HEK293 (cell line): ENCODE data around the gene ZBTB4.

Source experiments
- CTCF ChIA-PET: fragments of 350-600 bp; formaldehyde crosslinking; extraction: SDS; loops from one replicate; lab custom pipeline; 2021; ENCODE audit warnings: antibody characterized with exemption; lab: Yijun Ruan, JAX
- POLR2A ChIA-PET: fragments of 300-600 bp; formaldehyde crosslinking; extraction: SDS; loops from one replicate; lab custom pipeline; 2020; ENCODE audit warnings: antibody characterized with exemption, inconsistent platforms; lab: Yijun Ruan, JAX
- H3K27ac ChIP-seq: fragments of 200-500 bp; sonication (Bioruptor generic); 2 replicates; pipeline ENCODE4 v1.5.1; 2014; ENCODE audit warnings: low read depth, low read length, control low read depth, inconsistent platforms; ENCODE audit errors: extremely low read depth
- H3K36me3 ChIP-seq, 2 experiments: fragments of 200-500 bp in 1 of 2; sonication (Bioruptor generic) in 1 of 2; 1 replicate in 1 of 2; 2 replicates in 1 of 2; pipeline ENCODE4 v1.5.1; 2014 to 2017; ENCODE audit warnings: inconsistent platforms in 2 of 2, low read length in 2 of 2; ENCODE audit not compliant: control insufficient read depth in 2 of 2, insufficient read depth in 1 of 2
- H3K4me1 ChIP-seq: fragments of 200-500 bp; sonication (Bioruptor generic); 2 replicates; pipeline ENCODE4 v1.5.1; 2014; ENCODE audit warnings: mild to moderate bottlenecking, low read length, inconsistent platforms; ENCODE audit not compliant: control insufficient read depth, insufficient read depth
- H3K4me3 ChIP-seq: 2 replicates; pipeline ENCODE4 v1.5.1; 2011; ENCODE audit warnings: low read depth, mild to moderate bottlenecking, control low read depth, low read length, moderate library complexity
- H3K9me3 ChIP-seq: fragments of 200-500 bp; sonication (Bioruptor generic); 2 replicates; pipeline ENCODE4 v1.5.1; 2014; ENCODE audit warnings: low read depth, low read length, inconsistent platforms; ENCODE audit not compliant: control insufficient read depth, insufficient read depth
- ATF2 ChIP-seq: fragments of 450-650 bp; formaldehyde crosslinking; IDR thresholded peaks from 2 replicates; pipeline ENCODE4 v1.5.1; 2016; ENCODE audit warnings: missing biosample characterization, missing genetic modification characterization, low read depth
- FEZF1 ChIP-seq: fragments of 450-650 bp; formaldehyde crosslinking; IDR thresholded peaks from 2 replicates; pipeline ENCODE4 v1.5.1; 2016; ENCODE audit warnings: missing biosample characterization, missing genetic modification characterization
- GLI4 ChIP-seq: fragments of 450-650 bp; formaldehyde crosslinking; IDR thresholded peaks from 2 replicates; pipeline ENCODE4 v1.5.1; 2016; ENCODE audit warnings: missing biosample characterization, missing genetic modification characterization
- GLIS1 ChIP-seq: fragments of 450-650 bp; formaldehyde crosslinking; IDR thresholded peaks from 2 replicates; pipeline ENCODE4 v1.5.1; 2016; ENCODE audit warnings: missing biosample characterization, missing genetic modification characterization
- IKZF3 ChIP-seq: fragments of 450-650 bp; IDR thresholded peaks from 2 replicates; pipeline ENCODE4 v1.5.0; 2018; ENCODE audit warnings: missing biosample characterization, mild to moderate bottlenecking, missing genetic modification characterization, moderate library complexity
- OSR2 ChIP-seq: fragments of 450-650 bp; formaldehyde crosslinking; IDR thresholded peaks from 2 replicates; pipeline ENCODE4 v1.5.1; 2016; ENCODE audit warnings: missing biosample characterization, missing genetic modification characterization
- PATZ1 ChIP-seq: fragments of 450-650 bp; formaldehyde crosslinking; IDR thresholded peaks from 2 replicates; pipeline ENCODE4 v1.5.1; 2016; ENCODE audit warnings: missing biosample characterization, missing genetic modification characterization
- SCRT2 ChIP-seq: fragments of 450-650 bp; formaldehyde crosslinking; IDR thresholded peaks from 2 replicates; pipeline ENCODE4 v1.5.1; 2016; ENCODE audit warnings: missing biosample characterization, missing genetic modification characterization
- SP7 ChIP-seq: fragments of 450-650 bp; formaldehyde crosslinking; IDR thresholded peaks from 2 replicates; pipeline ENCODE4 v1.5.1; 2016; ENCODE audit warnings: missing biosample characterization, missing genetic modification characterization
- TCF7L2 ChIP-seq: IDR thresholded peaks from 2 replicates; pipeline ENCODE4 v1.6.1; 2011; ENCODE audit warnings: low read depth, mild to moderate bottlenecking, inconsistent platforms, low read length, moderate library complexity, borderline replicate concordance
- ZBTB17 ChIP-seq: fragments of 450-650 bp; formaldehyde crosslinking; IDR thresholded peaks from 2 replicates; pipeline ENCODE4 v1.5.1; 2016; ENCODE audit warnings: missing biosample characterization, missing genetic modification characterization
- ZBTB44 ChIP-seq: fragments of 450-650 bp; IDR thresholded peaks from 2 replicates; pipeline ENCODE4 v1.5.1; 2018; ENCODE audit warnings: missing biosample characterization, mild to moderate bottlenecking, missing genetic modification characterization
- ZBTB7A ChIP-seq: fragments of 450-650 bp; formaldehyde crosslinking; IDR thresholded peaks from 2 replicates; pipeline ENCODE4 v1.5.1; 2016; ENCODE audit warnings: low read depth, missing biosample characterization, missing genetic modification characterization
- ZNF146 ChIP-seq: fragments of 450-650 bp; formaldehyde crosslinking; IDR thresholded peaks from 2 replicates; pipeline ENCODE4 v1.5.1; 2016; ENCODE audit warnings: missing biosample characterization, missing genetic modification characterization
- ZNF221 ChIP-seq: fragments of 450-650 bp; formaldehyde crosslinking; IDR thresholded peaks from 2 replicates; pipeline ENCODE4 v1.5.1; 2017; ENCODE audit warnings: missing biosample characterization, missing genetic modification characterization, borderline replicate concordance
- ZNF239 ChIP-seq: fragments of 450-650 bp; formaldehyde crosslinking; IDR thresholded peaks from 2 replicates; pipeline ENCODE4 v1.5.1; 2016; ENCODE audit warnings: missing biosample characterization, missing genetic modification characterization
- ZNF24 ChIP-seq: fragments of 450-650 bp; formaldehyde crosslinking; IDR thresholded peaks from 2 replicates; pipeline ENCODE4 v1.5.1; 2016; ENCODE audit warnings: missing biosample characterization, missing genetic modification characterization
- ZNF248 ChIP-seq: fragments of 450-650 bp; formaldehyde crosslinking; IDR thresholded peaks from 2 replicates; pipeline ENCODE4 v1.5.1; 2017; ENCODE audit warnings: missing biosample characterization, missing genetic modification characterization
- ZNF341 ChIP-seq: fragments of 450-650 bp; formaldehyde crosslinking; IDR thresholded peaks from 2 replicates; pipeline ENCODE4; 2016; ENCODE audit warnings: low read depth, missing biosample characterization, missing genetic modification characterization
- ZNF366 ChIP-seq: fragments of 450-650 bp; formaldehyde crosslinking; conservative IDR thresholded peaks from 2 replicates; pipeline ENCODE4 v1.5.1; 2016; ENCODE audit warnings: missing biosample characterization, missing genetic modification characterization
- ZNF416 ChIP-seq: fragments of 450-650 bp; formaldehyde crosslinking; IDR thresholded peaks from 2 replicates; pipeline ENCODE4 v1.5.1; 2016; ENCODE audit warnings: missing biosample characterization, missing genetic modification characterization
- ZNF473 ChIP-seq: fragments of 450-650 bp; formaldehyde crosslinking; IDR thresholded peaks from 2 replicates; pipeline ENCODE4 v1.5.1; 2017; ENCODE audit warnings: missing biosample characterization, missing genetic modification characterization
- ZNF521 ChIP-seq: fragments of 450-650 bp; formaldehyde crosslinking; IDR thresholded peaks from 2 replicates; pipeline ENCODE4 v1.5.1; 2017; ENCODE audit warnings: missing biosample characterization, mild to moderate bottlenecking, missing genetic modification characterization
- ZNF530 ChIP-seq: fragments of 450-650 bp; formaldehyde crosslinking; IDR thresholded peaks from 2 replicates; pipeline ENCODE4 v1.5.1; 2016; ENCODE audit warnings: low read depth, missing biosample characterization, missing genetic modification characterization
- ZNF555 ChIP-seq: fragments of 450-650 bp; formaldehyde crosslinking; conservative IDR thresholded peaks from 2 replicates; pipeline ENCODE4 v1.5.1; 2017; ENCODE audit warnings: missing biosample characterization, mild to moderate bottlenecking, missing genetic modification characterization, inconsistent platforms
- ZNF561 ChIP-seq: fragments of 450-650 bp; IDR thresholded peaks from 2 replicates; pipeline ENCODE4 v1.5.1; 2018; ENCODE audit warnings: missing biosample characterization, missing genetic modification characterization, borderline replicate concordance
- ZNF600 ChIP-seq: fragments of 450-650 bp; formaldehyde crosslinking; IDR thresholded peaks from 2 replicates; pipeline ENCODE4 v1.5.1; 2016; ENCODE audit warnings: missing biosample characterization, missing genetic modification characterization
- ZNF610 ChIP-seq: fragments of 450-650 bp; formaldehyde crosslinking; IDR thresholded peaks from 2 replicates; pipeline ENCODE4 v1.5.1; 2016; ENCODE audit warnings: missing biosample characterization, missing genetic modification characterization, borderline replicate concordance
- ZNF623 ChIP-seq: fragments of 450-650 bp; formaldehyde crosslinking; IDR thresholded peaks from 2 replicates; pipeline ENCODE4 v1.5.1; 2016; ENCODE audit warnings: missing biosample characterization, missing genetic modification characterization
- ZNF76 ChIP-seq: fragments of 450-650 bp; formaldehyde crosslinking; IDR thresholded peaks from 2 replicates; pipeline ENCODE4; 2016; ENCODE audit warnings: low read depth, missing biosample characterization, missing genetic modification characterization, borderline replicate concordance
- ZNF768 ChIP-seq: fragments of 450-650 bp; formaldehyde crosslinking; IDR thresholded peaks from 2 replicates; pipeline ENCODE4 v1.5.1; 2018; ENCODE audit warnings: missing biosample characterization, mild to moderate bottlenecking, missing genetic modification characterization
- ZNF785 ChIP-seq: fragments of 450-650 bp; formaldehyde crosslinking; IDR thresholded peaks from 2 replicates; pipeline ENCODE4 v1.5.1; 2016; ENCODE audit warnings: missing biosample characterization, missing genetic modification characterization
- ZNF843 ChIP-seq: fragments of 450-650 bp; formaldehyde crosslinking; IDR thresholded peaks from 2 replicates; pipeline ENCODE4 v1.5.1; 2016; ENCODE audit warnings: missing biosample characterization, missing genetic modification characterization

The ZBTB4 gene

GRCh38 chr17:7476494-7476893 is 2.9 kb downstream of the ZBTB4 start:
- Histone ChIP-seq H3K4me3 (no peak overlapping the region), H3K27ac (peak overlapping the region; percentile 25; the same call in 1 of the 2 replicates), H3K4me1 (peaks cover 18% of the 10 kb centered on the region), H3K36me3 (no peaks in the 10 kb centered on the region; a peak in 1 of 3 replicates), H3K9me3 (no peaks in the 10 kb centered on the region)
- no peak for TF ChIP-seq TCF7L2
- TF ChIP-seq ZNF600 (tag by site-specific recombination) = peak; percentile 74
- no peak for TF ChIP-seq ZNF473 (tag by site-specific recombination)
- 0 out of 2 replicates have a peak, but pooled peaks have one; percentile 23 for TF ChIP-seq GLIS1 (tag by site-specific recombination)
- no peak for TF ChIP-seq ZNF530 (tag by site-specific recombination)
- no peak for TF ChIP-seq ZBTB44 (tag by site-specific recombination)
- peak; percentile 83 for TF ChIP-seq ZBTB17 (tag by site-specific recombination)
- no peak for TF ChIP-seq SCRT2 (tag by site-specific recombination)
- peak; percentile 28; the same call in 1 of the 2 replicates for TF ChIP-seq ZNF366 (tag by site-specific recombination)
- no peak for TF ChIP-seq ZBTB7A (tag by site-specific recombination)
- TF ChIP-seq ZNF76 (tag by site-specific recombination) = no peak
- TF ChIP-seq ZNF146 (tag by site-specific recombination) = no peak
- no peak for TF ChIP-seq GLI4 (tag by site-specific recombination)
- no peak for TF ChIP-seq SP7 (tag by site-specific recombination)
- no peak for TF ChIP-seq ZNF623 (tag by site-specific recombination)
- no peak for TF ChIP-seq ZNF561 (tag by site-specific recombination)
- TF ChIP-seq ZNF521 (tag by site-specific recombination) = no peak
- POLR2A ChIA-PET = interaction anchor here (0.6 to 2.4 kb wide), 6 partner anchors 9 to 147 kb away, joined by 3 to 19 read pairs (median 6); partner anchors contain the start of genes NEURL4, POLR2A and TMEM256
- CTCF ChIA-PET = interaction anchor here (0.5 to 2.8 kb wide), 6 partner anchors 31 to 158 kb away, joined by 3 to 12 read pairs (median 6); no protein-coding TSS in a partner anchor

GRCh38 chr17:7475764-7476422 is 3.5 kb downstream of the ZBTB4 start:
- H3K27ac ChIP-seq = no peak overlapping the region
- H3K9me3 ChIP-seq = no peaks in the 10 kb centered on the region
- POLR2A ChIA-PET = interaction anchor here (1.2 to 2.4 kb wide), 5 partner anchors 9 to 147 kb away, joined by 4 to 19 read pairs (median 7); partner anchors contain the start of genes NEURL4, POLR2A and TMEM256
- no peaks in the 10 kb centered on the region; a peak in 1 of 3 replicates for H3K36me3 ChIP-seq
- peaks cover 18% of the 10 kb centered on the region for H3K4me1 ChIP-seq
- CTCF ChIA-PET = interaction anchor here (0.6 to 2.8 kb wide), 5 partner anchors 30 to 139 kb away, joined by 3 to 12 read pairs (median 6); no protein-coding TSS in a partner anchor
- H3K4me3 ChIP-seq = no peak overlapping the region
- TF ChIP-seq ZNF248 (no peak), ZNF610 (tag by site-specific recombination) (no peak), ZNF768 (tag by site-specific recombination) (no peak), ZNF341 (no peak), ZNF785 (no peak), ZNF416 (tag by site-specific recombination) (no peak), ZNF24 (tag by site-specific recombination) (no peak), ATF2 (tag by site-specific recombination) (no peak), ZNF555 (no peak), IKZF3 (tag by site-specific recombination) (no peak), ZNF239 (tag by site-specific recombination) (no peak), OSR2 (tag by site-specific recombination) (no peak), FEZF1 (tag by site-specific recombination) (no peak), PATZ1 (tag by site-specific recombination) (no peak), ZNF221 (tag by site-specific recombination) (no peak), ZNF843 (tag by site-specific recombination) (no peak)
